ENCODE measurements around the gene JTB.

DNA sequence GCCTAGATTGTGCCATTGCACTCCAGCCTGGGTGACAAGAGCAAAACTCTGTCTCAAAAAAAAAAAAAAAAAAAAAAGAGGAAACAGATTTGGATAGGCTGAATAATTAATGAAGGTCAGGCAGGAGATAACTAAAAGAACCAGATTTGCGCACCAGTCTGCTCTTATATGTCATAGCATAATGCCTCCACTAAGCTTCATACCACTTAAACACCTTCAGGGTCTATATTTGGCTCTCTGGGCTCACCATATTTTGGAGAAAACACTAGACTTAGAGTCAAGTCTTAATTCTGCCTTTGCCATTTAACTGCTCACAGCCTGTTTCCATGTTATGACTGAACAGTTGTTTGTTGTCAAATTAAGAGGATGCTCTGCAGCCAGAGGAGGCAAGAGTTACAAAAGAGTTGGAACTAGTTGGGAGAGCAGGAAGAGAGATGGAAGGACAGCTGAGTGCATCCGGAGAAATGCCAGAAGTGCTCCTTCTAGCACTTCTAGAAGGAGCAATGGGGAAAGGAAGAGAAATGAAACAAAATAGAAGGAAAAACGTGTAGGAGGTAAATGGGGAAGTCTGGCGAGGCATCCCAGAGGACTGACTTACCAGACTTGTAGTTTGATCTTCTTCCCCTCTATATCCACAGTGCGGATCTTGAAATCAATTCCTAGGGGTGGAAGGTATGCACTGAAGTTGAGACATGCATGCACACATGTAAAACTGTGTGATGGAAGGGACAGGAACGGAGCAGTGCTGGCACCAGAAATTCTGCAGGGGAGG is 6.8 kb upstream of the JTB start:
- TF ChIP-seq, protein P1, sequence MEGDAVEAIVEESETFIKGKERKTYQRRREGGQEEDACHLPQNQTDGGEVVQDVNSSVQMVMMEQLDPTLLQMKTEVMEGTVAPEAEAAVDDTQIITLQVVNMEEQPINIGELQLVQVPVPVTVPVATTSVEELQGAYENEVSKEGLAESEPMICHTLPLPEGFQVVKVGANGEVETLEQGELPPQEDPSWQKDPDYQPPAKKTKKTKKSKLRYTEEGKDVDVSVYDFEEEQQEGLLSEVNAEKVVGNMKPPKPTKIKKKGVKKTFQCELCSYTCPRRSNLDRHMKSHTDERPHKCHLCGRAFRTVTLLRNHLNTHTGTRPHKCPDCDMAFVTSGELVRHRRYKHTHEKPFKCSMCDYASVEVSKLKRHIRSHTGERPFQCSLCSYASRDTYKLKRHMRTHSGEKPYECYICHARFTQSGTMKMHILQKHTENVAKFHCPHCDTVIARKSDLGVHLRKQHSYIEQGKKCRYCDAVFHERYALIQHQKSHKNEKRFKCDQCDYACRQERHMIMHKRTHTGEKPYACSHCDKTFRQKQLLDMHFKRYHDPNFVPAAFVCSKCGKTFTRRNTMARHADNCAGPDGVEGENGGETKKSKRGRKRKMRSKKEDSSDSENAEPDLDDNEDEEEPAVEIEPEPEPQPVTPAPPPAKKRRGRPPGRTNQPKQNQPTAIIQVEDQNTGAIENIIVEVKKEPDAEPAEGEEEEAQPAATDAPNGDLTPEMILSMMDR (IDR thresholded peaks at IDR 0.05; ENCODE audit: low read length): no peak
- TF ChIP-seq EZH2 (IDR thresholded peaks at IDR 0.05; ENCODE audit: borderline replicate concordance, low read length): no peak

Measured in OCI-LY1 (cell line).